Muscle of leg (tissue), 11 donors: ENCODE results near the gene AGBL1. TPM values are rescaled to one million over a fixed set of nuclear protein-coding genes. Genes with fewer than 3 reads are reported as not detected.

Experiments
- DNase-seq: peaks from one replicate; pipeline ENCODE4 v3.0.0; 2013
- H3K27ac ChIP-seq: one replicate; pipeline ENCODE4 v1.5.1; 2013; ENCODE audit warnings: mild to moderate bottlenecking, low read length, control low read depth
- H3K27me3 ChIP-seq: one replicate; pipeline ENCODE4 v1.6.1; 2013; ENCODE audit warnings: low read length; ENCODE audit not compliant: control insufficient read depth, insufficient read depth
- H3K36me3 ChIP-seq: one replicate; pipeline ENCODE4 v1.6.1; 2013; ENCODE audit warnings: low read length; ENCODE audit not compliant: control insufficient read depth, insufficient read depth
- H3K4me1 ChIP-seq: one replicate; pipeline ENCODE4 v1.6.1; 2013; ENCODE audit warnings: low read length; ENCODE audit not compliant: control insufficient read depth, insufficient read depth
- H3K4me3 ChIP-seq: one replicate; pipeline ENCODE4 v1.5.1; 2013; ENCODE audit warnings: low read length, control low read depth
- H3K9me3 ChIP-seq: replicated peaks from 2 replicates; pipeline ENCODE4 v1.6.1; 2013; ENCODE audit warnings: low read depth, low read length; ENCODE audit not compliant: control insufficient read depth
- WGBS: methylation state at CpG from one replicate; pipeline ENCODE4 v1.1.5; 2013; ENCODE audit warnings: missing lambda C conversion rate; ENCODE audit not compliant: insufficient coverage; 5-methylcytosine and 5-hydroxymethylcytosine counted together
- polyA plus RNA-seq, 8 donors: library from polyadenylated mRNA; unstranded; fragments of 120-200 nt; gene quantifications; one replicate each; pipeline versions ENCODE4 v1.2.1 to v1.2.3, GENCODE V29; 2013; ENCODE audit warnings: inconsistent platforms in 1 of 8, low replicate concordance in 1 of 8; ENCODE audit not compliant: insufficient read length in 8 of 8, insufficient read depth in 1 of 8
- total RNA-seq: library from RNA; stranded (reverse); fragments of 120-200 nt; gene quantifications from one replicate; pipeline ENCODE4 v1.2.4, GENCODE V29; 2013

The AGBL1 gene
- total and polyA plus RNA-seq, 9 donors, result 6.0 to 18.1 (median 7.9) TPM

DNA sequence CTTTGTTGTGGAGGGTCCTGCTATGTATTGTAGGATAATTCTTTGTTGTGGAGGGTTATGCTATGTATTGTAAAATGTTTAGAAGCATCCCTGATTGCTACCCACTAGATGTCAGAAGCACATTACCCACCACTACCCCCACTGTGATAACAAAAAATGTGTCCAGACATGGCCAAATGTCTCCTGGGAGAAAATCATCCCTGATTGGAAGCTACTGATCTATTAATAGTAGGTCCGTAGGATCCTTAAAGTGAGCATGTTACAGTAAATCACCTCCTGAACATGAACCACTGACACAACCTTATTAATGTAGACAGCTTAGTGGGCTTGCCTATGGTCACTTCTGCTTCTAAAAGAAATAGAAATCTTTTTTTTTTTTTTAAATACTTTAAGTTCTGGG, 884.6 kb downstream of the AGBL1 start:
- no peak for DNase-seq
- Histone ChIP-seq H3K4me3 (no peak overlapping the region), H3K4me1 (no peaks in the 10 kb centered on the region), H3K36me3 (no peaks in the 10 kb centered on the region), H3K27me3 (no peaks in the 10 kb centered on the region), H3K27ac (no peak overlapping the region), H3K9me3 (no peaks in the 10 kb centered on the region)
- no CpG with 5 or more reads among the region's 1 CpG for WGBS

DNA sequence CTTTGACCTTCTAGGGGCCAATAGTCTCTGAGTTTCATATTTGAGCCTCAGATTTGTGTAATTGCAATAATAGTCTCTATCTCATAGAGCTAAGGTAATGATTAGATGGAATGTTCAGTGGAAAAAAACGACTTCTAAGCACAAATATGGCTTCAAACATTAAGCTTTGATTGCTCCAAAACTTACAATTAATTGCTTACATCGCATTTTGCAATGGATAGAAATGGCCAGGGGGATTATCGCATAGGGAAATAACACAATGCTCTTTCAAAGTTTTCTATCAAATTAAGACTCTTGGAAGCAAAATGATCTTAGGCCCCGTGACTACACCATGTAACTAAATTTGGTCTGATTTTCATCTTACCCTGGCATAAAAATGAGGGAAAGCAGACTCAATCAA, 888.6 kb downstream of the AGBL1 start:
- WGBS, result no CpG with 5 or more reads among the region's 4 CpGs
- no peak overlapping the region for H3K4me3 ChIP-seq
- H3K27ac ChIP-seq, result no peak overlapping the region
- no peaks in the 10 kb centered on the region for H3K9me3 ChIP-seq
- H3K4me1 ChIP-seq, result no peaks in the 10 kb centered on the region
- H3K36me3 ChIP-seq, result no peaks in the 10 kb centered on the region
- H3K27me3 ChIP-seq, result no peaks in the 10 kb centered on the region
- no peak for DNase-seq

DNA sequence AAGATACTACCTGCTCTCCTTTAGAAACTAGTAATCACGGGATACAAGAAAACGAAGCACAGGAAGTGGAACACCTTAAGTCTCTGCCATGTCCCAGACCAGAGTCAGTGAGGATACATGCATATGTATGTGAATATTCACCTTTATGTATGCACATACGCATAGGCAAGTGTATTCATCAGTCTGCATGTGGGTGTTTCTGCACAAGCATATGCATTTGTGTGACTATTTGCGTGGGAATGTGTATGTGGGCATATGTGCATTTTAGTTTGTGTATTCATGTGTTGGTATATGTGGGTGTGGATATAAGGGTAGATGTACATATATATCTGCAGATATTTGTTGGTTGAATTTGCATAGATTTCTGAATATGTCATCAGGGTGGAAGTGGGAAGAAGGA, 889.7 kb downstream of the AGBL1 start:
- DNase-seq, result no peak
- WGBS, result 100% methylated on average over 2 of the region's 4 CpGs

DNA sequence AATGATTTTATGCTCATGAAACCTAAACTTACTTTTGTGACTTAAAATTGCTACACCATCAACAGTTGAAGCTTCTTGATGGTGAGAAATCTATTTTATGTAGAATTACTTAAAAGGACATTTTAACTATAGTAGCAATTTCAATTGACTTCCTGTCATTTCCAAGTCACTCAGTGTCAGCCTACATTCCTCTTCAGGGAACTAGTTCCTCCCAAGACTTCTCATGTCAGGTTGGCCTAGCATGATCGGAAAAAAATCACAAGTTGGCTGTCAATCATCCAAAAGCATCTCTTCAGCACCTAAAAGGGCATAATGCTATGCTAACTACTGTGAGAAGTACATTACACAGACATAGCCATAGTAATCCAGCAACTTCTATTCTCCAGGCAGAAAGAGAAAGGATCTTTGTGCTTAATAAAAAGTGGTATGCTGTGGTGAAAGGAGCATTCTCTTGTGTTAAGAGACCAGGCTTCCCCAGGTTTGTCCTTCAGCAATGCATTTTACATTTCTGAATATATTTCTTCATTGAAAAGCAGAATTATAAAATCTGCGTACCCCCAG, 893.7 kb downstream of the AGBL1 start:
- Histone ChIP-seq H3K4me3 (no peak overlapping the region), H3K27ac (no peak overlapping the region), H3K9me3 (no peaks in the 10 kb centered on the region), H3K27me3 (no peaks in the 10 kb centered on the region), H3K4me1 (no peaks in the 10 kb centered on the region), H3K36me3 (no peaks in the 10 kb centered on the region)
- WGBS, result no CpG with 5 or more reads among the region's 2 CpGs
- no peak for DNase-seq

More for the DNA sequence above, 889.7 kb downstream of the AGBL1 start:
- Histone ChIP-seq H3K9me3 (no peaks in the 10 kb centered on the region), H3K4me1 (no peaks in the 10 kb centered on the region), H3K27ac (no peak overlapping the region), H3K27me3 (no peaks in the 10 kb centered on the region), H3K36me3 (no peaks in the 10 kb centered on the region), H3K4me3 (no peak overlapping the region)

- no peak overlapping the region for H3K27ac ChIP-seq
- no CpG with 5 or more reads among the region's 4 CpGs for WGBS
Measured at GRCh38 chr15:86988033-86988432, 908.4 kb downstream of the AGBL1 start.

DNA sequence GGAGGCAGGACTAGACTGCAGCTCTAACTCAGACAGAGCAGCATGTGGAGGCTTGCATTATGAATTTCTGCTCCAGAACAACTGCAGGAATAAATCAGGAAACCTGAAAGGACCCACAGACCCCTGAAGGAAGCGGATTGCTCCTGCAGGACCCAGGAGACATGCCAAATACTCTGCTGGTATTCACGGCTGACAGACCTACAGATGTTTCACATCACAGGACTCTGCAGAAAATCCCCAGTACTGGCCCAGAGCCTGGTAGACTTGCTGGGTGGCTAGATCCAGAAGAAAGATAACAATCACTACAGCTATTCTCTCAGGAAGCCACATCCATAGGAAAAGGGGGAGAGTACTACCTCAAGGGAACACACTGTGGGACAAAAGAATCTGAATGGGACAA, 942.1 kb downstream of the AGBL1 start:
- DNase-seq, result no peak
- WGBS, result 35% methylated on average over 2 of the region's 2 CpGs

More at GRCh38 chr15:86988033-86988432, 908.4 kb downstream of the AGBL1 start:
- Histone ChIP-seq H3K27me3 (no peaks in the 10 kb centered on the region), H3K36me3 (no peaks in the 10 kb centered on the region), H3K4me1 (no peaks in the 10 kb centered on the region), H3K9me3 (no peaks in the 10 kb centered on the region), H3K4me3 (no peak overlapping the region)
- no peak for DNase-seq

GRCh38 chr15:87031540-87032230, 952.0 kb downstream of the AGBL1 start:
- H3K9me3 ChIP-seq, result no peaks in the 10 kb centered on the region
- no peaks in the 10 kb centered on the region for H3K27me3 ChIP-seq
- no peak for DNase-seq
- 91% methylated on average over 4 of the region's 6 CpGs for WGBS
- H3K4me3 ChIP-seq, result no peak overlapping the region
- no peaks in the 10 kb centered on the region for H3K4me1 ChIP-seq
- H3K36me3 ChIP-seq, result no peaks in the 10 kb centered on the region
- no peak overlapping the region for H3K27ac ChIP-seq

More for the DNA sequence above, 942.1 kb downstream of the AGBL1 start:
- Histone ChIP-seq H3K9me3 (peaks cover 3% of the 10 kb centered on the region), H3K4me3 (no peak overlapping the region), H3K36me3 (no peaks in the 10 kb centered on the region), H3K4me1 (no peaks in the 10 kb centered on the region), H3K27ac (no peak overlapping the region), H3K27me3 (no peaks in the 10 kb centered on the region)

DNA sequence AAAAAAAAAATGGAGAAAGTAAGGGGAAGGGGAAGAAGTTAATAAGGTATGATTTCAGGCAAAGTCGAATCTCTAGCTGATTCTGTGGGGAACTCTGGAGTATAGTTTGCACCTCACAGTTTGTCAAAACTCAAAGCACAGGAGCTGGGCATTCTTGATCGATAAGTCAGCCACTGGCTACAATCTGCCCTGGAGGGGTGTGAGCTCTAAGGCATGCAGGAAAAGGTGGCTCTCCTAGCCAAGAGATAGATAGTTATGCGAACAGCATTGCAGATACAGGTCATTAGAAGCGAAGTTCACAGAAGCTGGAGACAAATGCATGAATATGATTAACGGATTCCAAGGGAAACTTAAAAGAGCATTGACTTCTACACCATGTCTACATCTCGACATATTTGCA, 952.6 kb downstream of the AGBL1 start:
- no peaks in the 10 kb centered on the region for H3K9me3 ChIP-seq
- H3K27ac ChIP-seq, result no peak overlapping the region
- DNase-seq, result no peak
- H3K4me1 ChIP-seq, result no peaks in the 10 kb centered on the region
- H3K4me3 ChIP-seq, result no peak overlapping the region
- no peaks in the 10 kb centered on the region for H3K27me3 ChIP-seq
- H3K36me3 ChIP-seq, result no peaks in the 10 kb centered on the region
- WGBS, result 78% methylated on average over 2 of the region's 6 CpGs

GRCh38 chr15:87033056-87033455, 953.4 kb downstream of the AGBL1 start:
- H3K4me3 ChIP-seq, result no peak overlapping the region
- H3K9me3 ChIP-seq, result no peaks in the 10 kb centered on the region
- no peak for DNase-seq
- H3K36me3 ChIP-seq, result no peaks in the 10 kb centered on the region
- WGBS, result no CpG with 5 or more reads among the region's 2 CpGs
- H3K4me1 ChIP-seq, result no peaks in the 10 kb centered on the region
- no peak overlapping the region for H3K27ac ChIP-seq
- H3K27me3 ChIP-seq, result no peaks in the 10 kb centered on the region

DNA sequence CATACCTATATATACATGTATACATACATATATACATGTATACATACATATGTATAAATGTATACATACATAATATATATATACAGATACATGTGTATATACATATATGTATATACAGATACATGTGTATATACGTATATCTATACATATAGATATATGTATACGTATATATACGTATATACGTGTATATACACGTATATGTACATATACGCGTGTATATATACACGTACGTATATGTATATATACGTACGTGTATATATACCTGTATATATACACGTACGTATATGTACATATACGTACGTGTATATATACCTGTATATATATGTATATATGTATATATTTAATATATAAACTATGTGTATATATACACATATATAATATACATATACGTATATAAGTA, 955.2 kb downstream of the AGBL1 start:
- no peaks in the 10 kb centered on the region for H3K27me3 ChIP-seq
- no peaks in the 10 kb centered on the region for H3K4me1 ChIP-seq
- no peak for DNase-seq
- H3K4me3 ChIP-seq, result no peak overlapping the region
- WGBS, result no CpG with 5 or more reads among the region's 16 CpGs
- H3K27ac ChIP-seq, result no peak overlapping the region
- H3K9me3 ChIP-seq, result no peaks in the 10 kb centered on the region
- H3K36me3 ChIP-seq, result no peaks in the 10 kb centered on the region
